Cerebellar cortex (tissue), 1 donor: Measurements from ENCODE around the gene FKBP1A.

Experiments
- DNase-seq: peaks from one replicate; pipeline ENCODE4 v3.0.0-alpha.2; 2015; ENCODE audit warnings: low spot score

The FKBP1A gene

GRCh38 chr20:1383623-1384404, 9.0 kb downstream of the FKBP1A start:
- DNase-seq = no peak

- no peak for DNase-seq
Observed at GRCh38 chr20:1382670-1383069, 10.2 kb downstream of the FKBP1A start.

DNA sequence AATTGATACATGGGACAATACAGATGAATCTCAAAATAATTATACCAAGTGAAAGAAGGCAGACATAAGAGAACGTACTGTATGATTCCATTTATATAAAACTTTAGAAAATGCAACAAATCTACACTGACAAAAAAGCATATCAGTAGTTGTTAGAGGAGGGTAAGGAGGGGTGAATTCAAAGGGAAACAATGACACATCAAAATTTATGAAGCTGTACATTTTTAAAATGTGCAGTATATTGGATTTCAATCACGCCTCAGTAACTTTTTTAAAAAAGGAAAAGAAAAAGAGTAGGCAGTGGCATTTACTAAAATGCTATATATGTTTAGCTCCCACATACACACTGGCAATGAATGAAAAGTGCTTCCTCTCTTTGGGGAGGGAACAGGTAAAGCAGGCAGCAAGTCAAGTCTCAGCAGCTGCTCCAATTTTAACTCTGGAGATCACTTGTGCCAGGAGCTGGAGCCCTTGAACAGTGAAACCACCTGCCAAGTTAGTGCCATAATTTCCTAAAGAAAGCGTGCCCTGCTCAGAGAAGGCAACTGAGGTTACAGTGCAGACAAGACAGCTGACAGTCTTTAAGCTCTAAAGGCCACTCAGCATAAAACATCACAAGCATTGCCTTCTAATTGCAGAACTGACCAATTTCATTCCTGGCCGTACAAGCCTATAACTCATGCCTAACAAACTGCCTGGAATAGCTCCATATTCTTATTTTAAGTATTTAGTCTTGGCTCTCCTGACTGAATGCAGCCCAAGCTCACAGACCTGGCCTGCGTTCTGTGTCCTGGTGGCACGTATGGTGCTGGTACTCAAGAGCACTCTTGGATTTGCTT, 10.9 kb downstream of the FKBP1A start:
- peak; percentile 41 for DNase-seq

- DNase-seq = no peak
Observed at GRCh38 chr20:1378735-1379125, 14.1 kb downstream of the FKBP1A start.

DNA sequence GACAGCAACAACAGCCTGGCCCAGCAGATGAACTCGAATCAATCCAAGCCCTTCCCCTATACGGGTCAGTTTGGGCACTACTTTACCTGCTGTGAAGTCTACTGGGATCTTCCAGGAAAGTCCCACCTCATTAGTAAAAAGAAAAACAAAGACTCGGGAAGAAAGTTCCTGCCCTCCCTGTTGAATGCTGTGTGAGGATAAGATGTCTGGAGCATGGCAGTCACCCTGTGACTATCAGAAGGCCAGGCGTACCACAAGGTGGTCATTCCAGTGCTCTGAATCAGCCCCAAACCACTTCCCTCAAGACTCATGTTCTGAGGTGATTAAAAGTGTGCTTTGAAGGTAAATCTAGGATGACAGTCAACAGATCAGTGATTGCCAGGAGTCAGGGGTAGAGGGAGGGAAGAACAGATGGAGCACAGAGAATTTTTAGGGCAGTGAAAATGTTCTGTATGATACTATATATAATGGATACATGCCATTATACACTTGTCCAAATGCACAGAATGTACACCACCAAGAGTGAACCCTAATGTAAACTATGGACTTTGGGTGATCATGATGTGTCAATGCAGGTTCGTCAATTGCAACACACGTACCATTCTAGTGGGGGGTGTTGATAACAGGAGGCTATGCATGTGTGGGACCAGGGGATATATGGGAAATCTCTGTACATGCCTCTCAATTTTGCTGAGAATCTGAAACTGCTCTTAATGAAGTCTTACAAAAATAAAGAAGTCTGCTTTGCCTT, 14.7 kb downstream of the FKBP1A start:
- DNase-seq = no peak

- DNase-seq = no peak
Observed at GRCh38 chr20:1377341-1377871, 15.4 kb downstream of the FKBP1A start.

DNA sequence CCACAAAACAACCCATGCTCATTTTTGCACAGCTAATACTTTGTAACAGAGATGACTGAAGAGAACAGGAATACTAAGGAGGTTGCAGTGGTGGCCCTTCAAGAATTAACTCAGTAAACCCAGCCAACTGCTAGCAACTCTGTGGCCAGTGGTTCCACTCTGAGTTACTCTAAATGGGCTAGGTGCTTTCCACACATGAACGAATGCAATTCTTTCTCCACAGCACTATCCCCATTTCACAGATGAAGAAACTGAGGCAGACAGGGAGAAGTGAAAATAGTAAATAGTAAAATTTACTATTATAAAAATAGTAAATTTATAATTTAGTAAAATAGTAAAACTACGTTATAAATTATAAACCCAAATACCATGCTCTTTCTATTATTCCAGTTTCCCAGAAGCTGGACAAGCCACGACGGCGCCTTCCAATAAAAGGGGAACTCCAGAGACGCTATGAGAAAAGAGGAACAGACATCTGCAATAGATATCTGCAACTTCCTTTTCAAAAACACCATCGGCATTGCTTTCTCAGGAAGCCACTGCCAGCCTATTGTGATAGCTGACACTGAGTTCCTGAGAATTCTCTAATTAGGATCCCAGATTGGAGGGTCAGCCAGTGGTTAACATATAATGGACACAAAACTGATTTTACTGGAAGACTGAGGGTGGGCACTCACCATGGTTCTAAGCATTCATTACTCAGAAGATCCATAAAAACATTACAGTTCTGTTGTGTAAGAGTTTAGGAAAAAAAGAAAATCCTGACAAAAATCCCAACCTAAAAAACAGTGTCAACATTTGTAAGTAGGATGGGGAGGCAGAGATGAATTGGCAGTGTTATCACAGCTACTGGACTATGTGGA, 16.2 kb downstream of the FKBP1A start:
- no peak for DNase-seq

- DNase-seq = no peak
Observed at GRCh38 chr20:1376007-1376406, 16.8 kb downstream of the FKBP1A start.

DNA sequence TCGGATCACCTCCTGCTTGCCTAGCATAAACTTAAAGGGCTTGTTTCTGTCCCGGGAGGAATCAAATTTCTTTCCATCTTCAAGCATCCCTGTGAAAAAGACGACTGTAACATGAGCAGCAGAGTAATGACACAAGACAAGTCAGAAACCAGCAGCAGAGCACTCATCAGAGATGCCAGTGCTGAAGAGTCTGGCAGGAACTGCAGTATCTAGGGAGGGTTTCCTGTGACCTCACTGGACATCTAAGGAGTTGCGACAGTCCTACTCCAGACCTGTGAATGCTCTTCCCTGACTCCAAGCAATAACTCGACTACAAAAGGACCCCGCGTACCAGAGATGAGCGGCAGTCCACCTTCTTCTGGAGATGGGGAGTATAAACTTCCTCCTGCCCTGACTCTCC, 17.3 kb downstream of the FKBP1A start:
- no peak for DNase-seq

DNA sequence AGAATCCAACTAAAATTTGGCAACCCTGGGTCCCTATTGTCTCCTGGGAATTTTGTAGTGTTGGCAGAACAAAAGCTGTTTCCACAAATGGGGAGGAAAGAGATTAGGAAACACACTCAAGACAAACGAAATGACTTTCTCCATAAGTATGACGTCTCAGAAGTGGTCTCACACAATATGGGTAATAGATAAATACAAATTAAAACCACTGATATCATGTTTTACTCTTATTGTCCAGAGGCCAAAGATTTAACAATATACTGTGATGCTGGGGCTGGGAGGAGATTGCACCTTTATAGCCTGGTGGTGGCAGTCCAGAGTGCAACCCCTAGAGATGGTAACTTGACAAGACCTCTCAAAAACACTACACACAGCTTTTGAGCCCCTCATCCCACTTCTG, 18.6 kb downstream of the FKBP1A start:
- no peak for DNase-seq

- no peak for DNase-seq
Observed at GRCh38 chr20:1373614-1374013, 19.2 kb downstream of the FKBP1A start.

DNA sequence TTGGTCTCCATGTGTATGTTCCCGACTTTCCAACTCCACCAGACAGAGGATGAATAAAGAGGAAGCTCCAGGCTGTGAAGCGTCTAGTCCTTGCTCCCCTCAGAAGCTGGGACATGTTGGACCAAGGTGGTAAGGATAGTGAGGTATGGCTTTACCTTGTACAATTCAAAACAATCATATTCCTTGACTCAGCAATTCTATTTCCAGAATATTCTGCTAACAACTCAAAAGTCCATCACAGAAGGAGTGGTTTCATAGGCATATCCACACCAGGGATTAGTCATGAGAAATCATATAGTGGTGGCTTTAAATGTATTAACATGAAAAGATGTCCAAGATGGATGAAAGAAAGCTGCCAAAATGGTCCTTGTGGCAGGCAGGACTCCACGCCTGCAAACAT, 19.8 kb downstream of the FKBP1A start:
- no peak for DNase-seq

DNA sequence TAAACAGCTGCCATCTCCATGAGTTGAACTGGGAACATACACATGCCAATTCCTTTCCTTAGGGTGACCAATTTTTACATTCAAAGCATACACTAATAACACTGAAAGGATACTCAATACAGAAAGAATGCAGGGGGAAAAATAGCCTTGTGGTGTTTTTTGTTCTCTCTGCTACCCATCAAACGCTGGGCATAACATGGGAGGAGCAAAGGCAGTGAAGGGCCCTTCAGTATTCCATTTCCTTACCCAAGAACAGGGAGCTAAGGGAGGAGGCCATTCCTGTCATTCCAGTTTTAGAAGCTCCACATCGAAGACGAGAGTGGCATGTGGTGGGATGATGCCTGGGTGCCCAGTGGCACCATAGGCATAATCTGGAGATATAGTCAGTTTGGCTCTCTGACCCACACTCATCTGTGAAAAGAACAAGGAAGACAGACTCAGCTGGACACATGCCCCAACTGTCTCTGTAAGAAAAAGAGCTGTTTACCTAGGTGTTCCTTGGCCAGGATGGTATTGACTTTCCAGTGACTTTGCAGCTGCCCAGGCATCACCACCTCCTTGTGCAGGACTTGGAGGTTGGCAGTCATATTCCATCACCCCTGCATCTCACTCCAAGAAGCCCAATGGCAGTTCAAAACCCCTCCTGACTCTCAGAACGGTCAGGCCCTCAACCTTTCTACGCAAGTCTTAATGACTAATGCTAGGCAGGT, 20.9 kb downstream of the FKBP1A start:
- no peak for DNase-seq

DNA sequence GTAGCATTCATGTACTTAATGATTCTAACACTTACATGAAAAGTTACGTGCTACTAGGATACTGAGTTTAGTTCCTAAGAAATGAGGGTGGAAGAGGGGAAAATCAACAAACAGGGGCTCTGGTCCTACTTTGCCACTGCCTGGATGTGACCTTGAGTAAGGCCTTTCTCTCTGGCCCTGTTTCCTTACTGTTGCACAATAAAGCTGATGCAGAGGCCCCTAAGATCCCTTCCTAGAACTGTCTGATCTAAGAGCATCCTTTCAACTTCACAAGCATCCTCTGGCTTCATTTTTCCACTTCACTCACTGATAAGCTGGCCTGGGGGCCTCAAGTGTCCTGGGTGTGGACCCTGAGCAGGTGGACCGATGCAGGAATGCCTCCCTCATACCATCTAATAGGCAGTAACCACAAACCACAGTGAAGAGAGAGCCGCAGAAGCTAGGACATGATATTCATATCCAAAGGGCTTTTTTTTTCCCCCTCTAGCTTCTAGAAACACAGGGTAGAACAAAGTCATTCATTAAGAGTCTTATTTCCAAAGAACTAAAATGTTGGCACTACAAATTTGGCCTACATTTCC, 21.6 kb downstream of the FKBP1A start:
- DNase-seq = no peak

- no peak for DNase-seq
Observed at GRCh38 chr20:1370548-1371110, 22.2 kb downstream of the FKBP1A start.

GRCh38 chr20:1369970-1370369, 22.9 kb downstream of the FKBP1A start:
- DNase-seq = no peak

GRCh38 chr20:1368448-1369199, 24.2 kb downstream of the FKBP1A start:
- DNase-seq = no peak

DNA sequence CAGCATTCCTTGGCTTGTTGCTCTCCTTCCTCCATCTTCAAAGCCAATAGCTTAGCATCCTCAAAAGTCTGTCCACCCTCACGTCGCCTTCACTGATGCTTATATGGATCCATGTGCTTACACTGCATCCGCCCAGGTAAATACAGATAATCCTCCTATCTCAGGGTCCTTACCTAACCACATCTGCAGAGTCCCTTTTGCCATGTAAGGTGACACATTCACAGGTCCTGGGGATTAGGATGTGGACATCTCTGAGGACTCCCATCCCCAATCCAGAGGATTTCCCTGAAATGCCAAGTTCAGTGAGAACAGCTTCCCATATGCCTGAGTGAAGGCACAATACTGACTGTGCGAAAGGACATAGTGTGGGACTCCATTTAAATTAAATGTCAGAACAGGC, 25.4 kb downstream of the FKBP1A start:
- DNase-seq = no peak

DNA sequence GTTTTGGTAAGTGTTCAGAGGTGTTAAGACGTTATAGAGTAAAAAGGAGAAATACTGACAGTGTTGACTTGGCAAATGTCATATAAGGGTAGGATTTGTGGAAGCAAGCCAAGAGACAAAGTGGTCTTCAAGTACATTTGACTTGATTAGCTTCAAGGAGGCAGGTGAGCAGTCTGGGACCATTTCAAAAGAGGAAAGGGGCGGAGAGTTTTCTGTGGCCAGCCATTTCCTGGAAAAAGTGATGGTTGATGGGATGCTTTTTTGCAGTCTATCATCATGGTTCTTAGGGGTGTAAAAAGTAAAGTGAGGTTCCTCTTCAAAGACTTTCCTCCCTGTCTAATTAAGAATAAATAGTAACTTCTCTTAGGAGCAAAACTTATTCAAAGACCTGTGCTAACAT, 28.7 kb downstream of the FKBP1A start:
- no peak for DNase-seq
